ENCODE measurements around the gene LST1. TPM values are rescaled to one million over a fixed set of nuclear protein-coding genes. Genes with fewer than 3 reads are reported as not detected.

The LST1 gene
- total RNA-seq, 1 experiment from 2014 or later: 5.1 TPM

- Histone ChIP-seq H3K4me1 (ENCODE audit: low read length) (peaks cover 85% of the 10 kb centered on the region), H3K4me2 (ENCODE audit: low read depth, low read length, poor library complexity, severe bottlenecking) (peak overlapping the region; percentile 84), H3K9ac (ENCODE audit: low read length) (peak overlapping the region; percentile 99), H4K20me1 (ENCODE audit: insufficient read depth, low read depth, low read length) (peaks cover 20% of the 10 kb centered on the region; the same call in 1 of the 2 replicates), H3K79me2 (ENCODE audit: low read length) (peaks cover 47% of the 10 kb centered on the region), H3K9me3 (ENCODE audit: low read length) (no peaks in the 10 kb centered on the region), H2AFZ (ENCODE audit: low read length) (no peak overlapping the region), H3K9me2 (replicated peaks; ENCODE audit: insufficient read depth, low read length) (no peaks in the 10 kb centered on the region), H3K27me3 (ENCODE audit: low read length) (no peaks in the 10 kb centered on the region), H3K27ac (ENCODE audit: low read length) (peak overlapping the region; percentile 95), H3K4me3 (ENCODE audit: low read length) (peak overlapping the region; percentile 98), H3K36me3 (ENCODE audit: insufficient read depth, low read length) (peaks cover 23% of the 10 kb centered on the region)
- peak; percentile 82 for DNase-seq
These were observed 10.0 kb upstream of the LST1 start for GRCh38 chr6:31575952-31576685.

DNA sequence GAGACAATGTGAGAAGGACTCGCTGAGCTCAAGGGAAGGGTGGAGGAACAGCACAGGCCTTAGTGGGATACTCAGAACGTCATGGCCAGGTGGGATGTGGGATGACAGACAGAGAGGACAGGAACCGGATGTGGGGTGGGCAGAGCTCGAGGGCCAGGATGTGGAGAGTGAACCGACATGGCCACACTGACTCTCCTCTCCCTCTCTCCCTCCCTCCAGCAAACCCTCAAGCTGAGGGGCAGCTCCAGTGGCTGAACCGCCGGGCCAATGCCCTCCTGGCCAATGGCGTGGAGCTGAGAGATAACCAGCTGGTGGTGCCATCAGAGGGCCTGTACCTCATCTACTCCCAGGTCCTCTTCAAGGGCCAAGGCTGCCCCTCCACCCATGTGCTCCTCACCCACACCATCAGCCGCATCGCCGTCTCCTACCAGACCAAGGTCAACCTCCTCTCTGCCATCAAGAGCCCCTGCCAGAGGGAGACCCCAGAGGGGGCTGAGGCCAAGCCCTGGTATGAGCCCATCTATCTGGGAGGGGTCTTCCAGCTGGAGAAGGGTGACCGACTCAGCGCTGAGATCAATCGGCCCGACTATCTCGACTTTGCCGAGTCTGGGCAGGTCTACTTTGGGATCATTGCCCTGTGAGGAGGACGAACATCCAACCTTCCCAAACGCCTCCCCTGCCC lies 9.0 kb upstream of the LST1 start:
- Histone ChIP-seq H2AFZ (ENCODE audit: low read length) (no peak overlapping the region), H3K9me2 (replicated peaks; ENCODE audit: insufficient read depth, low read length) (no peaks in the 10 kb centered on the region), H4K20me1 (ENCODE audit: insufficient read depth, low read depth, low read length) (peaks cover 20% of the 10 kb centered on the region; the same call in 1 of the 2 replicates), H3K4me2 (ENCODE audit: low read depth, low read length, poor library complexity, severe bottlenecking) (peak overlapping the region; percentile 84), H3K36me3 (ENCODE audit: insufficient read depth, low read length) (peaks cover 23% of the 10 kb centered on the region), H3K27me3 (ENCODE audit: low read length) (no peaks in the 10 kb centered on the region), H3K9ac (ENCODE audit: low read length) (peak overlapping the region; percentile 99), H3K9me3 (ENCODE audit: low read length) (no peaks in the 10 kb centered on the region), H3K79me2 (ENCODE audit: low read length) (peaks cover 46% of the 10 kb centered on the region), H3K4me3 (ENCODE audit: low read length) (peak overlapping the region; percentile 98), H3K4me1 (ENCODE audit: low read length) (peaks cover 82% of the 10 kb centered on the region), H3K27ac (ENCODE audit: low read length) (peak overlapping the region; percentile 95)
- DNase-seq: peak; percentile 82

DNA sequence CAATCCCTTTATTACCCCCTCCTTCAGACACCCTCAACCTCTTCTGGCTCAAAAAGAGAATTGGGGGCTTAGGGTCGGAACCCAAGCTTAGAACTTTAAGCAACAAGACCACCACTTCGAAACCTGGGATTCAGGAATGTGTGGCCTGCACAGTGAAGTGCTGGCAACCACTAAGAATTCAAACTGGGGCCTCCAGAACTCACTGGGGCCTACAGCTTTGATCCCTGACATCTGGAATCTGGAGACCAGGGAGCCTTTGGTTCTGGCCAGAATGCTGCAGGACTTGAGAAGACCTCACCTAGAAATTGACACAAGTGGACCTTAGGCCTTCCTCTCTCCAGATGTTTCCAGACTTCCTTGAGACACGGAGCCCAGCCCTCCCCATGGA lies 8.5 kb upstream of the LST1 start:
- Histone ChIP-seq H3K27ac (ENCODE audit: low read length) (peak overlapping the region; percentile 95), H3K36me3 (ENCODE audit: insufficient read depth, low read length) (peaks cover 23% of the 10 kb centered on the region), H3K9ac (ENCODE audit: low read length) (peak overlapping the region; percentile 99), H4K20me1 (ENCODE audit: insufficient read depth, low read depth, low read length) (peaks cover 20% of the 10 kb centered on the region; the same call in 1 of the 2 replicates), H2AFZ (ENCODE audit: low read length) (no peak overlapping the region), H3K27me3 (ENCODE audit: low read length) (no peaks in the 10 kb centered on the region), H3K4me1 (ENCODE audit: low read length) (peaks cover 82% of the 10 kb centered on the region), H3K79me2 (ENCODE audit: low read length) (peaks cover 42% of the 10 kb centered on the region), H3K9me2 (replicated peaks; ENCODE audit: insufficient read depth, low read length) (no peaks in the 10 kb centered on the region), H3K4me2 (ENCODE audit: low read depth, low read length, poor library complexity, severe bottlenecking) (peak overlapping the region; percentile 84), H3K4me3 (ENCODE audit: low read length) (peak overlapping the region; percentile 98), H3K9me3 (ENCODE audit: low read length) (no peaks in the 10 kb centered on the region)
- no peak for DNase-seq

DNA sequence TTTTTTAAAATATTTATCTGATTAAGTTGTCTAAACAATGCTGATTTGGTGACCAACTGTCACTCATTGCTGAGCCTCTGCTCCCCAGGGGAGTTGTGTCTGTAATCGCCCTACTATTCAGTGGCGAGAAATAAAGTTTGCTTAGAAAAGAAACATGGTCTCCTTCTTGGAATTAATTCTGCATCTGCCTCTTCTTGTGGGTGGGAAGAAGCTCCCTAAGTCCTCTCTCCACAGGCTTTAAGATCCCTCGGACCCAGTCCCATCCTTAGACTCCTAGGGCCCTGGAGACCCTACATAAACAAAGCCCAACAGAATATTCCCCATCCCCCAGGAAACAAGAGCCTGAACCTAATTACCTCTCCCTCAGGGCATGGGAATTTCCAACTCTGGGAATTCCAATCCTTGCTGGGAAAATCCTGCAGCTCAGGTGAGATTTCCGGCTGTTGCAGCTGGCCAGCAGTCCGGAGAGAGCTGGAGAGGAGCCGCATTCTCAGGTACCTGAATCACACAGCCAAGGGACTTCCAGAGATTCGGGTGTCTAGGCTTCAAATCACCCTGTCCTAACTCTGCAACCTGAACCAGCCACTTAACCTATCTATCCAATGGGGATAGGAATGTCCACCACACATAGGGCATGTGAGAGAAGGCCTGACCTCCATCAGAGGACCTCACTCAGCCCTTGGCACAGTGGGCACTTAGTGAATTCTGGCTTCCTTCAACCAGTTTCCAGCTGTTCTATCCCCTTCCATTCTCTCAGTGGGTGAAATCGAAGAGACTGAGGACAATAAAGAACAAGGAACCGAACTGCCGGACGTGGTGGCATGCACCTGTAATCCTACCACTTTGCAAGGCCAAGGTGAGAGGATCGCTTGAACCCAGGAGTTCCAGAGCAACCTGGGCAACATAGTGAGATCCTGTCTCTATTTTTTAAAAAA lies 7.6 kb upstream of the LST1 start:
- Histone ChIP-seq H3K4me2 (ENCODE audit: low read depth, low read length, poor library complexity, severe bottlenecking) (peak overlapping the region; percentile 84), H3K36me3 (ENCODE audit: insufficient read depth, low read length) (peaks cover 23% of the 10 kb centered on the region), H3K4me1 (ENCODE audit: low read length) (peaks cover 78% of the 10 kb centered on the region), H3K4me3 (ENCODE audit: low read length) (peak overlapping the region; percentile 39), H3K27me3 (ENCODE audit: low read length) (no peaks in the 10 kb centered on the region), H3K79me2 (ENCODE audit: low read length) (peaks cover 34% of the 10 kb centered on the region), H2AFZ (ENCODE audit: low read length) (no peak overlapping the region), H3K9ac (ENCODE audit: low read length) (peak overlapping the region; percentile 99), H3K27ac (ENCODE audit: low read length) (peak overlapping the region; percentile 95), H3K9me3 (ENCODE audit: low read length) (no peaks in the 10 kb centered on the region), H4K20me1 (ENCODE audit: insufficient read depth, low read depth, low read length) (peaks cover 20% of the 10 kb centered on the region; the same call in 1 of the 2 replicates), H3K9me2 (replicated peaks; ENCODE audit: insufficient read depth, low read length) (no peaks in the 10 kb centered on the region)
- peak; percentile 93 for DNase-seq

- Histone ChIP-seq H3K9ac (ENCODE audit: low read length) (peak overlapping the region; percentile 99), H3K27ac (ENCODE audit: low read length) (peak overlapping the region; percentile 95), H4K20me1 (ENCODE audit: insufficient read depth, low read depth, low read length) (peaks cover 20% of the 10 kb centered on the region; the same call in 1 of the 2 replicates), H3K4me1 (ENCODE audit: low read length) (peaks cover 71% of the 10 kb centered on the region), H3K27me3 (ENCODE audit: low read length) (no peaks in the 10 kb centered on the region), H3K9me2 (replicated peaks; ENCODE audit: insufficient read depth, low read length) (no peaks in the 10 kb centered on the region), H3K9me3 (ENCODE audit: low read length) (no peaks in the 10 kb centered on the region), H3K79me2 (ENCODE audit: low read length) (peaks cover 34% of the 10 kb centered on the region), H3K4me3 (ENCODE audit: low read length) (peak overlapping the region; percentile 93; the same call in 1 of the 2 replicates), H3K36me3 (ENCODE audit: insufficient read depth, low read length) (peaks cover 23% of the 10 kb centered on the region), H3K4me2 (ENCODE audit: low read depth, low read length, poor library complexity, severe bottlenecking) (peak overlapping the region; percentile 84), H2AFZ (ENCODE audit: low read length) (no peak overlapping the region)
- DNase-seq: no peak
These were observed 7.0 kb upstream of the LST1 start for GRCh38 chr6:31579119-31579505.

DNA sequence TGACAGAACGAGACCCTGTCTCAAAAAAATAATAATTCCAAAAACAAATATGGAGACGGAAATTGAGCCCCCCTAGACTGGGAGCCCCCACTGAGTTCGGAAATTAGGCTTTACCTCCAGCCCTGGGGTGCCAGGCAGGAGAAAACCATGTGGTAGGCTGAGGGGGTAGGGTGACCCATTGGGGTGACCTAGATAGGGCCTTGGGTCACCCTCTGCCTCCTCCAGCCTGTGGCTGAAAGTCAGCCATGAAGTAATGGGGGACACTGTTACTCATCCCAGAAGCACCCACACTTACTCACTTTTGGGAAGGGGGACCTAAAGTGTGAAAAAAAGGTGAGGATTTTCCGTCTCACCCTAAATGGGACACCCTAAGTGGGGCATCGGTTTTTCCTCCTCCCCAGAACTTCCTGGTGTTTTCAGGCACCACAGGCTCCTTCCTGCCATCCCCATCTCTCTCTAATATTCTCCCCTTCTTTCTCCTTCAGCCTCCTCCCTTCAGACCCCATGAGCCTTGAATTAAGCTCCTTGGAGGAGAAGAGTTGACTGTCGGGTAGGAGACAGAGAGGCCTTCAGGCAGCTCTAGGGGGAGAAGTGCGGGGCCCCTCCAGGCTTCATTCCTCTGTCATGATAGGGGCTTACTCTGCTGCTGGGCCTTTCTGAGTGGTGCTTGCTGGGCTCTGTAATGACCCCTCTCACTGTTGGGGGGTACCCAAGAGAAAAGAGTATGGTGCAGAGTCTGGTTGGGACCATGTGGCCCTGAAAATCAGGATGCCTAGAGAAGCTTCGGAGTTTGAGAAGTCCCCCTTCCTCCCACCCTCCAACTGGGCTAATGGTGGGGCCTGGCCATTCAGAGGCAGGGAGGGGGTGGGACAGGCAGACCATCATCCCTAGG lies 6.3 kb upstream of the LST1 start:
- peaks cover 33% of the 10 kb centered on the region for H3K79me2 ChIP-seq (ENCODE audit: low read length)
- DNase-seq: peak; percentile 89
- H3K27me3 ChIP-seq (ENCODE audit: low read length): no peaks in the 10 kb centered on the region
- H4K20me1 ChIP-seq (ENCODE audit: insufficient read depth, low read depth, low read length): peaks cover 20% of the 10 kb centered on the region; the same call in 1 of the 2 replicates
- H3K27ac ChIP-seq (ENCODE audit: low read length): peak overlapping the region; percentile 95
- H3K9me2 ChIP-seq (replicated peaks; ENCODE audit: insufficient read depth, low read length): no peaks in the 10 kb centered on the region
- no peak overlapping the region for H2AFZ ChIP-seq (ENCODE audit: low read length)
- H3K4me2 ChIP-seq (ENCODE audit: low read depth, low read length, poor library complexity, severe bottlenecking): peak overlapping the region; percentile 84
- no peaks in the 10 kb centered on the region for H3K9me3 ChIP-seq (ENCODE audit: low read length)
- H3K4me1 ChIP-seq (ENCODE audit: low read length): peaks cover 70% of the 10 kb centered on the region
- peak overlapping the region; percentile 99 for H3K9ac ChIP-seq (ENCODE audit: low read length)
- H3K36me3 ChIP-seq (ENCODE audit: insufficient read depth, low read length): peaks cover 23% of the 10 kb centered on the region
- H3K4me3 ChIP-seq (ENCODE audit: low read length): peak overlapping the region; percentile 93

GRCh38 chr6:31580438-31580740 lies 5.7 kb upstream of the LST1 start:
- no peak for DNase-seq
- H3K9me3 ChIP-seq (ENCODE audit: low read length): no peaks in the 10 kb centered on the region
- H3K27ac ChIP-seq (ENCODE audit: low read length): peak overlapping the region; percentile 95
- H3K9ac ChIP-seq (ENCODE audit: low read length): peak overlapping the region; percentile 99
- peaks cover 72% of the 10 kb centered on the region for H3K4me1 ChIP-seq (ENCODE audit: low read length)
- no peaks in the 10 kb centered on the region for H3K27me3 ChIP-seq (ENCODE audit: low read length)
- peaks cover 20% of the 10 kb centered on the region; the same call in 1 of the 2 replicates for H4K20me1 ChIP-seq (ENCODE audit: insufficient read depth, low read depth, low read length)
- peaks cover 29% of the 10 kb centered on the region for H3K79me2 ChIP-seq (ENCODE audit: low read length)
- no peaks in the 10 kb centered on the region for H3K9me2 ChIP-seq (replicated peaks; ENCODE audit: insufficient read depth, low read length)
- H3K4me3 ChIP-seq (ENCODE audit: low read length): peak overlapping the region; percentile 93
- peaks cover 23% of the 10 kb centered on the region for H3K36me3 ChIP-seq (ENCODE audit: insufficient read depth, low read length)
- H2AFZ ChIP-seq (ENCODE audit: low read length): no peak overlapping the region; the same call in 1 of the 2 replicates
- peak overlapping the region; percentile 84 for H3K4me2 ChIP-seq (ENCODE audit: low read depth, low read length, poor library complexity, severe bottlenecking)
